ENCODE data around the gene ATG5.
"Not testable (repeated sequence)": the region's sequence is repeated elsewhere in the genome, so short reads cannot be mapped to it uniquely, and the experiment has no call there.

Gene ATG5

GRCh38 chr6:106165885-106166485 lies 159.6 kb downstream of the ATG5 start:
- DNase-seq, result no peak
- intact Hi-C loops (cut with DNase I), result no loop called here

- peak in 10 of 42 donors; percentile 6 to 49 (median 24) for DNase-seq
- intact Hi-C loops (cut with DNase I), result no loop called here
Observed at GRCh38 chr6:106163966-106164877, 161.3 kb downstream of the ATG5 start.

- intact Hi-C loops (cut with DNase I), result no loop called here
- peak in 9 of 42 donors; percentile 6 to 39 (median 26) for DNase-seq
Observed at GRCh38 chr6:106163446-106163965, 162.1 kb downstream of the ATG5 start.

DNA sequence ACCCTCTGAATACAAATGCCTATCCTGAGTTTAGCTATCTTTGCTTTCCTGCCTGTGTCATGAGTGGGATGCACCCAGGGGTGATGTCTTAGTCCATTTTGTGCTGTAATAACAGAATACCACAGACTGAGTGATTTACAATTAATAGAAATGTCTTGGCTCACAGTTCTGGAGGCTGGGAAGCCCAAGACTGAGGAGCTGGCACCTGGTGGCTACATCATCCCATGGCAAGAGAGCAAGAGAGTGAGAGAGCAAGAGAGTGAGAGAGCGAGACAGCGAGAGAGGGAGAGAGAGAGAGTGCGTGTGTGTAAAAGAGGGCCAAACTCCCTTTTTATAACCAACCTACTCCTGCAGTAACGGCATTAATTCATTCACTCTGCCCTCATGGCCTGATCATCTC lies 162.6 kb downstream of the ATG5 start:
- intact Hi-C loops (cut with DNase I), result no loop called here
- DNase-seq, result no peak

- no peak for DNase-seq
- intact Hi-C loops (cut with DNase I), result no loop called here
Observed at GRCh38 chr6:106161893-106162292, 163.7 kb downstream of the ATG5 start.

- intact Hi-C loops (cut with DNase I), result no loop called here
- DNase-seq, result no peak
Observed at GRCh38 chr6:106161311-106161874, 164.2 kb downstream of the ATG5 start.

DNA sequence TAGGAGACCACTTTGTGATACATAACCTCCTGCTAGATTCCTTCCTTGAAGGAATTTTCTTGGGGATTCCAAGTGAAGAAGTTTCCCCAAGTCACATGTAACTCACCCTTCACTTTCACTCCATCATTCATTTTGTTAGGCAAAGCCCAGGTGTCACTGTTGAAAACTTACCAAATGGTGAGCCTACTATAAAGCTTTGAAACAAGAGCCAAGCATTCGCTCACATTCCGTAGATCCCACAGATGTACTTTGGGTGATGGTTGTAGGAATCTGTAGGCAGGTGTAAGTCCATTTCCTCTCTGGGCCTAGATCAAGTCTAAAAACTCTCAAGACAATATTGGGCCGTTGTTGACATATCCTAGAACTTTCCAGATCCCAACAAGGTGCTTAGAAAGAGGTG lies 165.4 kb downstream of the ATG5 start:
- DNase-seq, result no peak
- intact Hi-C loops (cut with DNase I), result no loop called here

GRCh38 chr6:106159531-106159940 lies 166.0 kb downstream of the ATG5 start:
- intact Hi-C loops (cut with DNase I), result no loop called here
- DNase-seq, result peak in 1 of 42 donors; percentile 40

DNA sequence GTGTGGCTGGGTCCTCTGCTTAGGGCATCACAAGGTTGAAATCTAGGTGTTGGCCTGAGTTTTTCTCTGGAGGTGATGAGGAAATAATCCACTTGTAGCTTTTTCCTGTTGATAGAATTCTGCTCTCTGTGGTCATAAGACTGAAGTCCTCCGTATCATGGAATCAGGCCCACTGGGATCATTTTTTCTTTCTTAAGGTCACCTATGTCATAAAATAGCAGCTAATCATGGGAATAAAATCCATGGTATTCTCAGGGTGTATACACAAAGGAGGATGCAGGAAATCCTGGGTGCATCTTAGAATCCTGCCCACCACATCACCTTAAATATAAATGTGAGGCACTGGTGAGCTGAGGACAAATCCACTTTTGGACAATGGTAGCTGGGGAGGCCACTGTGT lies 166.7 kb downstream of the ATG5 start:
- intact Hi-C loops (cut with DNase I), result no loop called here
- no peak for DNase-seq

DNA sequence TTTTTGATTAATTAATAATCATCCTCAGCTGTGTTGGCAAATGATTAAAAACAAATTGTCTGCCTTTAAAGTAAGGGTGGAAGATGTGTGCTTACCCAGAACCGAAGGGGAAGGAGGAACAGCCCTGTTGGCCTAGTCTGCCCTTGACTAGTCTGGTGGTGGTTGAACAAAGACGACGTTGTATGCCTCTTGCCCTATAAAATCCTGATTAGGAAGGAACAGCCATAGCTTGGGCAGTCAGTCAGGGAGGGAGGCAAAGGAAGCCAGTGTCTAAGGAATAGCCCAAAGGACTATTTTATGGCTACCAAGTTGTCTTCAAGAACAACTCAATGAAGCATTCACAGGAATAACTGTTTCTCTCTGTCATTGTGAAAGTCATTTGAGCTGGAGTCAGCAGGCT lies 168.7 kb downstream of the ATG5 start:
- DNase-seq, result peak in 2 of 42 donors; percentile 16 to 17
- intact Hi-C loops (cut with DNase I), result no loop called here

- no peak for DNase-seq
- intact Hi-C loops (cut with DNase I), result no loop called here
Observed at GRCh38 chr6:106156413-106156812, 169.1 kb downstream of the ATG5 start.

GRCh38 chr6:106155219-106155830 lies 170.2 kb downstream of the ATG5 start:
- DNase-seq, result no peak
- intact Hi-C loops (cut with DNase I), result no loop called here

DNA sequence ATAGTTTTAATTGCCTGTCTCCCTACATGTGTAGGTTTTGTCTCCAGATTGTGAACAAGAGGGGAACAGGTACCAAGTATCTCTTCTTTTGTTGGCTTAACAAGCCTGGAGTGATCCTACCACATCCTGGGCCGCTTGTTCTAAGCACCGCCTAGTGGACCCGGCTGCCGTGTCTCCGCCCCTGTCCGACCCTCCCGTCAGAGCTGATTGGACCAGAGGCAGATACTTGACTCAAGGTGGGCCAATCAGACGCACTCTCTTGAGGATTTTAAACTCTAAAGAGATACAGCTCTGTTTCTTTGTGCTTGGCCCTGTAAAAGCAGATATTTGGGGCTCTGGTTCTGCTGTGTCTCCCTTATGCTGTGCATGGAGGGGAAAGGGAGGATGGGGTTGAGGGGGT lies 171.2 kb downstream of the ATG5 start:
- intact Hi-C loops (cut with DNase I), result no loop called here

DNA sequence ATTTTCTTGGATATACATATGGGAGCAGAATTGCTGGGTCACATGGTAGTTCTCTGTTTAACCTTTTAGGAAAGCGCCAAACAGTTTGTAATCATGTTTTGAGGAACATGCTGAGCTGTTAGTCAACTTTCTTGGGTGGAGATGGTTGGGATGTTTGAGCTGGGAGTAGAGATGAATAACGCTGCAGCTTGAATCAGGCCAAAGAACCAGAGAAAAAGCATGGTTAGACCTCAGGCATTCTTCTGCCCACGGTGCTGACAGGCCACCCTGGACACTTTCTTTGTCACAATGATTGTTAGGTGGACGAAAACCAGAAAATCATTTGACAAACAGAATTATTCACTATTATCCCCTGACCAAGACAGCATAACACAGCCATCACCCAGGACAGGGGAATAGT lies 172.6 kb downstream of the ATG5 start:
- DNase-seq, result no peak
- intact Hi-C loops (cut with DNase I), result no loop called here

More for the DNA sequence above, 171.2 kb downstream of the ATG5 start:
- no peak for DNase-seq

- DNase-seq; intact Hi-C loops (cut with DNase I): not testable (repeated sequence)
Observed at GRCh38 chr6:106152476-106152875, 173.1 kb downstream of the ATG5 start.

- intact Hi-C loops (cut with DNase I), result no loop called here
- DNase-seq, result no peak
Observed at GRCh38 chr6:106149472-106150069, 176.0 kb downstream of the ATG5 start.

GRCh38 chr6:106147476-106147875 lies 178.1 kb downstream of the ATG5 start:
- DNase-seq, result no peak

GRCh38 chr6:106146852-106147351 lies 178.7 kb downstream of the ATG5 start:
- no peak for DNase-seq
- intact Hi-C loops (cut with DNase I), result no loop called here

More at GRCh38 chr6:106147476-106147875, 178.1 kb downstream of the ATG5 start:
- intact Hi-C loops (cut with DNase I), result no loop called here

DNA sequence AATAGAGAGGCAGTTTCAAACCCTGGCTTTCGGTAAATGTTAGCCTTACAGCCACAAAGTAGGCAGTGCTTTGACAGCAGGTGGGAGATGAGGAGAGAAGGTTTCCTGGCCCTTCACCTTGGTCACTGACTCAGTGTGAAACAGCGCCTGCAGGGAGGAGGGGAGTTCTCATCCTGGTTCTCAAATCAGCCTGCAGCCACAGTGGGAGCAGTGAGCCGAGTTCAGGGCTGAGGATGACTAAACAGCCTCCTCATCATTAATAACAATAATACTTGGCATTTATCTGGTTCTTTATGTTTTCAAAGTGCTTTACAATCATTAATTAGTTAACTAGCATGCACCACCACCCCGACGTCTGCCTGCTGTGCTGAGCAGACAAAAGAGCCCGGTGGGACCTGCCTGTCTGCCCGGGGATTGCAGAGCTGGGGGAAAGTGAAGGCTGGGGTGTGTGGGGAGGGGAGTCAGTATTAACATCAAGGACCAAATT lies 179.8 kb downstream of the ATG5 start:
- intact Hi-C loops (cut with DNase I), result no loop called here
- DNase-seq, result no peak
